Neuronal stem cell (in vitro differentiated cells): ENCODE results near the gene CDC14B.

Experiments
- DNase-seq: peaks from one replicate; pipeline ENCODE4 v3.0.0-alpha.2; 2013; ENCODE audit warnings: low spot score
- H2AFZ ChIP-seq: one replicate; pipeline ENCODE4 v1.6.1; 2013; ENCODE audit warnings: mild to moderate bottlenecking, low read length, inconsistent platforms
- H2AK5ac ChIP-seq: 2 replicates; pipeline ENCODE4 v1.6.1; 2013; ENCODE audit warnings: low read depth, mild to moderate bottlenecking, inconsistent platforms, low read length, moderate library complexity, mixed read lengths
- H2BK120ac ChIP-seq: 2 replicates; pipeline ENCODE4 v1.6.1; 2013; ENCODE audit warnings: low read depth, mild to moderate bottlenecking, inconsistent platforms, low read length, moderate library complexity, mixed read lengths
- H2BK12ac ChIP-seq: one replicate; pipeline ENCODE4 v1.6.1; 2013; ENCODE audit warnings: low read length, inconsistent platforms
- H2BK15ac ChIP-seq: 2 replicates; pipeline ENCODE4 v1.6.1; 2013; ENCODE audit warnings: mild to moderate bottlenecking, low read length, inconsistent platforms, mixed read lengths
- H2BK5ac ChIP-seq: one replicate; pipeline ENCODE4 v1.6.1; 2013; ENCODE audit warnings: inconsistent platforms, mild to moderate bottlenecking, low read length, moderate library complexity
- H3K14ac ChIP-seq: one replicate; pipeline ENCODE4 v1.6.1; 2013; ENCODE audit warnings: low read length, inconsistent platforms
- H3K18ac ChIP-seq: 2 replicates; pipeline ENCODE4 v1.6.1; 2013; ENCODE audit warnings: low read length, inconsistent platforms
- H3K23ac ChIP-seq: 2 replicates; pipeline ENCODE4 v1.6.1; 2013; ENCODE audit warnings: low read depth, mild to moderate bottlenecking, mixed read lengths, low read length, inconsistent platforms; ENCODE audit not compliant: poor library complexity
- H3K27ac ChIP-seq: replicated peaks from 3 replicates; pipeline ENCODE4 v1.5.1; 2013; ENCODE audit warnings: low read length, inconsistent platforms
- H3K27me3 ChIP-seq, 3 experiments: 2 replicates each; pipeline ENCODE4 v1.6.1; 2013; ENCODE audit warnings: low read length in 3 of 3, mild to moderate bottlenecking in 2 of 3, inconsistent platforms in 1 of 3, low read depth in 1 of 3, mixed read lengths in 1 of 3, moderate library complexity in 1 of 3; ENCODE audit not compliant: control insufficient read depth in 3 of 3, insufficient read depth in 3 of 3
- H3K36me3 ChIP-seq, 2 donors: replicated peaks in 1 of 2; 2 replicates each; pipeline ENCODE4 v1.6.1; 2013; ENCODE audit warnings: low read length in 2 of 2; ENCODE audit not compliant: control insufficient read depth in 2 of 2, insufficient read depth in 2 of 2
- H3K4ac ChIP-seq: 2 replicates; pipeline ENCODE4 v1.6.1; 2013; ENCODE audit warnings: inconsistent platforms, mild to moderate bottlenecking, low read length, moderate library complexity
- H3K4me1 ChIP-seq, 2 donors: 1 replicate in 1 of 2; 2 replicates in 1 of 2; pipeline ENCODE4 v1.6.1; 2013; ENCODE audit warnings: low read length in 2 of 2, low read depth in 1 of 2; ENCODE audit not compliant: control insufficient read depth in 2 of 2, insufficient read depth in 1 of 2
- H3K4me2 ChIP-seq: one replicate; pipeline ENCODE4 v1.6.1; 2013; ENCODE audit warnings: mild to moderate bottlenecking, low read length, inconsistent platforms; ENCODE audit not compliant: insufficient read depth, poor library complexity, severe bottlenecking
- H3K4me3 ChIP-seq, 2 donors: 2 replicates each; pipeline ENCODE4 v1.5.1; 2013; ENCODE audit warnings: low read length in 2 of 2, mild to moderate bottlenecking in 2 of 2, inconsistent platforms in 1 of 2, moderate library complexity in 1 of 2
- H3K79me1 ChIP-seq: one replicate; pipeline ENCODE4 v1.6.1; 2013; ENCODE audit warnings: low read depth, mild to moderate bottlenecking, inconsistent platforms, low read length, moderate library complexity
- H3K9ac ChIP-seq: one replicate; pipeline ENCODE4 v1.6.1; 2013; ENCODE audit warnings: mild to moderate bottlenecking, low read depth, low read length, inconsistent platforms; ENCODE audit not compliant: poor library complexity
- H3K9me3 ChIP-seq, 2 donors: replicated peaks in 1 of 2; 2 replicates each; pipeline versions ENCODE3 to v1.6.1; 2013; ENCODE audit warnings: low read length in 2 of 2, mild to moderate bottlenecking in 2 of 2, inconsistent platforms in 1 of 2, low read depth in 1 of 2, mixed read lengths in 1 of 2, moderate library complexity in 1 of 2; ENCODE audit not compliant: control insufficient read depth in 2 of 2, insufficient read depth in 1 of 2
- H4K8ac ChIP-seq: one replicate; pipeline ENCODE4 v1.6.1; 2013; ENCODE audit warnings: low read depth, mild to moderate bottlenecking, inconsistent platforms, low read length, moderate library complexity
- H4K91ac ChIP-seq: one replicate; pipeline ENCODE4 v1.6.1; 2013; ENCODE audit warnings: low read length, low read depth, mild to moderate bottlenecking, inconsistent platforms; ENCODE audit not compliant: poor library complexity
- WGBS, 2 donors: extraction: QIAGEN DNeasy Blood & Tissue Kit; methylation state at CpG; one replicate each; pipeline ENCODE4 v1.1.7; 2013; ENCODE audit warnings: missing lambda C conversion rate in 2 of 2, mixed read lengths in 1 of 2; ENCODE audit not compliant: insufficient read length in 2 of 2, insufficient replicate concordance in 1 of 2; ENCODE audit errors: extremely low coverage in 2 of 2; 5-methylcytosine and 5-hydroxymethylcytosine counted together

Gene CDC14B

GRCh38 chr9:96559339-96559943 lies 60.2 kb downstream of the CDC14B start:
- WGBS, 2 donors: no CpG with 5 or more reads among the region's 6 CpGs
- H3K27me3 ChIP-seq: no peaks in the 10 kb centered on the region
- H3K18ac ChIP-seq: no peak overlapping the region
- DNase-seq: no peak
- no peak overlapping the region for H3K27ac ChIP-seq
- no peaks in the 10 kb centered on the region for H3K9me3 ChIP-seq
- no peak overlapping the region for H2AK5ac ChIP-seq
- H3K4me3 ChIP-seq: no peak overlapping the region
- no peak overlapping the region for H4K8ac ChIP-seq
- H3K4ac ChIP-seq: no peak overlapping the region
- no peak overlapping the region for H3K14ac ChIP-seq
- H2BK120ac ChIP-seq: no peak overlapping the region
- H3K79me1 ChIP-seq: peaks cover 2% of the 10 kb centered on the region
- no peak overlapping the region for H2AFZ ChIP-seq
- no peak overlapping the region for H3K4me2 ChIP-seq
- H2BK5ac ChIP-seq: no peak overlapping the region
- peaks cover 2 to 7% of the 10 kb centered on the region in 2 donors for H3K4me1 ChIP-seq
- H4K91ac ChIP-seq: no peak overlapping the region
- peaks cover 2 to 14% of the 10 kb centered on the region in 2 donors for H3K36me3 ChIP-seq
- no peak overlapping the region for H2BK12ac ChIP-seq
- H3K9ac ChIP-seq: no peak overlapping the region
- no peak overlapping the region for H3K23ac ChIP-seq
- H2BK15ac ChIP-seq: no peak overlapping the region

- Histone ChIP-seq H2BK12ac (no peak overlapping the region), H3K27me3 (no peaks in the 10 kb centered on the region), H2AFZ (no peak overlapping the region), H2AK5ac (no peak overlapping the region), H3K4me2 (no peak overlapping the region), H3K9ac (no peak overlapping the region), H4K8ac (no peak overlapping the region), H3K4me3 (no peak overlapping the region), H3K4ac (no peak overlapping the region), H2BK15ac (no peak overlapping the region), H3K27ac (no peak overlapping the region), H2BK120ac (no peak overlapping the region), H3K23ac (no peak overlapping the region), H3K9me3 (no peaks in the 10 kb centered on the region), H3K14ac (no peak overlapping the region), H3K36me3 (peaks cover 2 to 14% of the 10 kb centered on the region in 2 donors), H3K4me1 (peaks cover 2 to 7% of the 10 kb centered on the region in 2 donors), H3K18ac (no peak overlapping the region), H2BK5ac (no peak overlapping the region), H4K91ac (no peak overlapping the region), H3K79me1 (peaks cover 2% of the 10 kb centered on the region)
- no peak for DNase-seq
- WGBS, 2 donors: no CpG with 5 or more reads among the region's 1 CpG
These were observed 61.7 kb downstream of the CDC14B start for GRCh38 chr9:96557921-96558320.

GRCh38 chr9:96556701-96557461 lies 62.8 kb downstream of the CDC14B start:
- Histone ChIP-seq H3K4me3 (no peak overlapping the region), H2BK5ac (no peak overlapping the region), H2BK120ac (no peak overlapping the region), H3K23ac (no peak overlapping the region), H4K8ac (no peak overlapping the region), H3K4me2 (no peak overlapping the region), H3K9me3 (no peaks in the 10 kb centered on the region), H3K9ac (peak overlapping the region; percentile 32), H2AFZ (no peak overlapping the region), H3K4me1 (peaks cover 2 to 7% of the 10 kb centered on the region in 2 donors), H3K18ac (no peak overlapping the region), H3K36me3 (peaks cover 2 to 6% of the 10 kb centered on the region in 2 donors), H3K14ac (no peak overlapping the region), H2BK15ac (no peak overlapping the region), H3K79me1 (peaks cover 2% of the 10 kb centered on the region), H3K27ac (no peak overlapping the region), H3K27me3 (no peaks in the 10 kb centered on the region), H2BK12ac (no peak overlapping the region), H2AK5ac (no peak overlapping the region), H4K91ac (no peak overlapping the region), H3K4ac (no peak overlapping the region)
- WGBS, 2 donors: no CpG with 5 or more reads among the region's 15 CpGs
- DNase-seq: no peak

- Histone ChIP-seq H3K18ac (no peak overlapping the region), H2BK12ac (no peak overlapping the region), H3K4me1 (peaks cover 2 to 7% of the 10 kb centered on the region in 2 donors), H3K27ac (no peak overlapping the region), H2BK120ac (no peak overlapping the region), H3K9ac (no peak overlapping the region), H4K91ac (no peak overlapping the region), H3K23ac (no peak overlapping the region), H3K27me3 (no peaks in the 10 kb centered on the region), H2BK15ac (no peak overlapping the region), H3K14ac (no peak overlapping the region), H3K36me3 (peaks cover 2 to 8% of the 10 kb centered on the region in 2 donors), H2AFZ (peak overlapping the region; percentile 26), H3K79me1 (peaks cover 2% of the 10 kb centered on the region), H4K8ac (no peak overlapping the region), H3K4me3 (no peak overlapping the region), H3K9me3 (no peaks in the 10 kb centered on the region), H2AK5ac (no peak overlapping the region), H3K4me2 (no peak overlapping the region), H2BK5ac (no peak overlapping the region), H3K4ac (no peak overlapping the region)
- DNase-seq: no peak
- WGBS, 2 donors: no CpG with 5 or more reads among the region's 11 CpGs
These were observed 63.9 kb downstream of the CDC14B start for GRCh38 chr9:96555567-96556386.
